ENCODE data around the gene HOATZ. TPM values are rescaled to one million over a fixed set of nuclear protein-coding genes. Genes with fewer than 3 reads are reported as not detected.

The HOATZ gene
- total RNA-seq, 1 experiment from 2014 or later = not detected

DNA sequence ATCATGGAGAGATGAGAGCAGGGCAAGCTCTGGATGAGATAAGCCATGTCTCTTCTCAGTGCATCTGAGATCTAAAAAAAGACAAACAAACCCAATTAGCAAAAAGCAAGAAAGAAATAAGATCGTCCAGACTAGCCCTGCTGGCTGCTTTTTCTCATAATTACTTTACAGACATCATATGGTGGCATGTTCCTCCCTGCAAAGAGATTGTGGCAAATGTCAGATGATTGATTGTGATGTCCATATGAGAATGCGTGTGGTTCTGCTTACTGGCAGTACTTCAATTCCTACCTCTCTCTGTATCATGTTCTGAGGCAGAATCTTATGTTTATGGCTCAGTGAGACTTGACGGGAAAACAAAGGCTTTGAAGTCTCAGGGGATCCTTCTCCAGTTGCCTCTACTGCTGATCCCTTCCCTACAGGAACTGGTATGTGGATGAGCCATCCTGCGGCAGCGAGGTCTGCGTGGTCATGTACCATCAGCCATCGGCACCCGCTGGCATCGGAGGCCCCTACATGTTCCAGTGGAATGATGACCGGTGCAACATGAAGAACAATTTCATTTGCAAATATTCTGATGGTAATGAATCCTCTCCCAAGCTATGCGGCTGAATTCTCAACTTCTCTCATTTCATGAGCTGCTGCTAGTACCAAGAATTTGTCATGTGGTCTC is 34.8 kb downstream of the HOATZ start:
- DNase-seq (ENCODE audit: low spot score) = no peak

DNA sequence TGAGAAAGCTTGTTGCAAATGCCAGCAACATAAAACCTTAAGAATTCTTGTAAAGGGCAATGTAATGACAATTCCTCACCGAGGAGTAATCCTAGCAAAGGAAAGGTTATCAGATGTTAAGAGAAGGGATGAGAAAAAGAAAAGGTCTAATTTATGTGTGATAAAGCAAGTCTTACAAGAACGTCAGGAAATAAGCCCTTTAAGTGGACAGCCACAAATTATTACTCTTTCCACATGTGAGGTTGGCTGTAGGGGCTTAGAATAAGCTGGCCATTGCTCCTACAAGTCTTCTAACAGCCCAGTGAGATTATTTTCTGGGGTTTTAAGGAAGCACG is 35.3 kb downstream of the HOATZ start:
- peak; percentile 43 for DNase-seq (ENCODE audit: low spot score)

DNA sequence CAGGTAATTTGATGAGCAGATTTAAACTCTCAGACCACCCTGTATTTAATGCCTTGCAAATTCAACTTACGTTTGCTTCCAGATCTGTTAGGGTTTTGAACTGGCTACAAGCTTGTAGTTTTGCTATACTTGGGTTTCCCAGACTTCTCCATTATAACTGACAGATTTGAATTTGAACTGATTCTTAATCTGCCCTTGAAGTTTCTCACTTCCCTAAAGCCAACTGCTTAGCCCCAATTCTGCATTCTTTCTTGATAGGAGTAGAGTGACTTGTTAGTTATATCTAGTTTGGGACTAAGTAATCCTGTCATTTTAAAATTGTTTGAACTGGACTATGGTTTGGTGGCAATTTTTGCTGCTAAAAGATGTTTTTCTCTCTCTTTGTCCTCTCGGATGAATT is 35.7 kb downstream of the HOATZ start:
- no peak for DNase-seq (ENCODE audit: low spot score)

DNA sequence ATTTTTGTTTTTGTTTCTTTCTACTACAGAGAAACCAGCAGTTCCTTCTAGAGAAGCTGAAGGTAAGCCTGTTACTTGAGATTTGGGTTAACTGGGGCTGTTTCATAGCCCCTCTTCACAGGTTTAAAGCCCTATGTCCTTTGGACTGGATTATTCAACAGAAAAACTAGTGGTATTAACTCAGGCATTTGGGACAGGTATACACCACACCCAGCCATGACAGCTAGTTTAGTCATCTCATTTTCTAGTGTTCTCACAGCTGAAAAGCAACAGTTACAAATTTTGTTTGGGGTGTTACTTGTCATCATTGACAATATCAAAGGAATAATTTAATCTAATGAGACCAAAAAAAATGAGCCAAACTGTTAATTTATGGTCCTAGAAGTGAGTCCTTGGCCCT is 40.0 kb downstream of the HOATZ start:
- DNase-seq (ENCODE audit: low spot score) = peak; percentile 77

DNA sequence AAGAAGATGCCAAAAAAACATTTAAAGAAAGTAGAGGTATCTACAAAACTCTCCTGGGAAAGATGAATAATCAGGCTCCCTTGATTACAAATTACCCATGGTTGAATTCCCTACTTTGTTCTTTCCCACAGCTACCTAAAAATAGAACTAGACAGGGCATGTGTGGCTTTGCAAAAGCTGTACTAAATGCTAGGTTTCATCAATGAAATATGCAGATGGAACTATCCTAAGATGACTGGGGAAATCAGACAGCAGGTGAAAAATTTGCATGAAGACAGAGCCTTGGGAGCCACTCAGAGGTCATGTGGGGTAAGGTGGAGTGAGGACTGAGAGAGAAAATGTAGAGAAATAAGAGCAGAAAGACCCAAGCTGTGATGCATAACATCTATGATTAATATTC is 40.7 kb downstream of the HOATZ start:
- DNase-seq (ENCODE audit: low spot score) = peak; percentile 49

DNA sequence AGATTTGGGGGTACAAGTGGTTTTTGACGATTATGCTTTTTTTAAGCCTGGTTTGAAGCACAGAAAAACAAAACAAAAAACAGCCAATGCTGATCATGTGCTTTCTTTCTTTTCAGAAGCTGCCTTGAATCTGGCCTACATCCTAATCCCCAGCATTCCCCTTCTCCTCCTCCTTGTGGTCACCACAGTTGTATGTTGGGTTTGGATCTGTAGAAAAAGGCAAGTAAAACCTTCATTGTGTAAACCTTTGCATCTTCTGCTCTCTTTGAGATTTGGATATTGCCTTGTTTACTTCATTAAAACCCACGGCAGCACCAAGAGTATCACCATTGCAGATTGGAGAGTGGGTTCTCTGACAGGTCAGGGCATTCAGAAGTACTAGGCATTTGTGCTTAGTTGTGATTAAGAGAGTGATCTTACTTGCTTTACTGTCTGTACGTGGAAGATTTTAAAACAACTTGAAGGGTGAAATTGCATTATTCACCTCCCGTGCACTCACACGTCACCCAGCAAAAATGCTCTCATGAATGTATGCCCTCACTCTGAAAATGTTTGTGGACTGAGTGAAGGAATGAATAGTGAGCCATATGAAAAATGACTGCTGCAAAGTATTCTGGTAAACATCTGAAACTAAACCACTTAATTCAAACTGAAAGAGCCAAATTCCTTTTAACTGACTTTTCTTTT is 43.0 kb downstream of the HOATZ start:
- peak; percentile 91 for DNase-seq (ENCODE audit: low spot score)

DNA sequence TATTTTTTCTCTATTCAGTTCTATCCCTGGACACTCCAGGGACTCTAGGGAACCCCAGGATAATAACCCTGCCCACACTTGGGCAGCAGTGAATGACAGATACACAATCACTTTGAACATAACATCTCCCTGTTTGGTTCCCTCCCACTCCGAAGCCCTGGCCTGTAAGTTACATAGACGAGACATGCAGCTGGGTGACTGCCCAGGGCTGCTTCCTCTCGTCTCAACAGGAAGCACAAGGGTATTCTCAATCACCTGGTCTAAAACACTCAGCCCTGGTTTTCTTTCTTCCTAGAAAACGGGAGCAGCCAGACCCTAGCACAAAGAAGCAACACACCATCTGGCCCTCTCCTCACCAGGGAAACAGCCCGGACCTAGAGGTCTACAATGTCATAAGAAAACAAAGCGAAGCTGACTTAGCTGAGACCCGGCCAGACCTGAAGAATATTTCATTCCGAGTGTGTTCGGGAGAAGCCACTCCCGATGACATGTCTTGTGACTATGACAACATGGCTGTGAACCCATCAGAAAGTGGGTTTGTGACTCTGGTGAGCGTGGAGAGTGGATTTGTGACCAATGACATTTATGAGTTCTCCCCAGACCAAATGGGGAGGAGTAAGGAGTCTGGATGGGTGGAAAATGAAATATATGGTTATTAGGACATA is 45.4 kb downstream of the HOATZ start:
- no peak for DNase-seq (ENCODE audit: low spot score)

DNA sequence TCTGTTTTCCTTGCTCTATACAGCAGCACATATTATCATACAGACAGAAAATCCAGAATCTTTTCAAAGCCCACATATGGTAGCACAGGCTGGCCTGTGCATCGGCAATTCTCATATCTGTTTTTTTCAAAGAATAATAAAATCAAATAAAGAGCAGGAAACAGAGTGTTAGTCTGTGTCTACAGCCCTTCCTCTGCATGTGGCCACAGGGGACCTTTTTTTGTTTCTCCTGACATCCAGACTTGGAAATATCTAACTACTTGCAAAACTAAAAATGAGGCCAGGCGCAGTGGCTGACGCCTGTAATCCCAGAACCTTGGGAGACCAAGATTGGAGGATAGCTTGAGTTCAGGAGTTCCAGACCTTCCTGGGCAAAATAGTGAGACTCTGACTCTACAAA is 46.2 kb downstream of the HOATZ start:
- DNase-seq (ENCODE audit: low spot score) = no peak

DNA sequence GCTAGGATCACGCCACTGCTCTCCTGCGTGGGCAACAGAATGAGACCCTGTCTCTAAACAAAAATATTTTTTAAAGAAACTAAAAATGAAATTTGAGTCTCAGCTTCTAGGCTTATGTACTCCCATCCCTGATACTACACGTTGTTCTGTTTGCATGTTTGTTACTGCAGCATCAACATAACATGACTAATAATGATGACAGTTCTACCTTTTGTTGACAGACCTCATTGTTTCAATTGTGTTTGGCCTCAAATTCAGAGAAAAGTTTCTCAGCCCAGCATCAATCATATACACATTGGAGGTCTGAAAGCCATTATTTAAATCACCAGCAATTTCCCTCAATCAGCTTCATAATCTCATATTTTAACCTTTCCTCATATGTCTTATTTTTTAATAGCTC is 46.7 kb downstream of the HOATZ start:
- DNase-seq (ENCODE audit: low spot score) = no peak

DNA sequence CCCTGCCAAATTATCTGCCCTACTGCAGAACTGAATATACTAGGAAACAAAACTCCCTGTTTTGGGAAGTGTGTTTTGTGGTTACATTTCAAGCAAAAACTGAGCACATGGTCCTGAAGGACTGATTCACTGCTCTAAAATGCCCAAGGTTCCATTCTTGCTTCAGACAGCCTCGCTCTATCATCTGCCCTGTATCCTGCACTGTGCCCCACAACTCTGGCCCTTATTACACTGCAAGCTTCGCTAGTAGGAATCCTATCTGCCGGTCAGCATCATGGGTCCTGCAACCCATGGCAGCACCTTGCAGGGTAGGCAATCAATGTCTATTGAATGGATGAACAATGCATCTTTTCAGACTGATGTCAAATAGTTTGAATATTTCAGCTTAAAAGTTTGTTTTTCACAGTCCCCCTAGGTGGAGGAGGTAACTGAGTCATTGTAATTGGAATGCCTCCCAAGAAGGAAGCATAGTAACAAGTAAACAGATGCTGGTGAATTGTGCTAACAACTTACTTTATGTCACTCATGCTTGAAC is 47.3 kb downstream of the HOATZ start:
- DNase-seq (ENCODE audit: low spot score) = peak; percentile 61

DNA sequence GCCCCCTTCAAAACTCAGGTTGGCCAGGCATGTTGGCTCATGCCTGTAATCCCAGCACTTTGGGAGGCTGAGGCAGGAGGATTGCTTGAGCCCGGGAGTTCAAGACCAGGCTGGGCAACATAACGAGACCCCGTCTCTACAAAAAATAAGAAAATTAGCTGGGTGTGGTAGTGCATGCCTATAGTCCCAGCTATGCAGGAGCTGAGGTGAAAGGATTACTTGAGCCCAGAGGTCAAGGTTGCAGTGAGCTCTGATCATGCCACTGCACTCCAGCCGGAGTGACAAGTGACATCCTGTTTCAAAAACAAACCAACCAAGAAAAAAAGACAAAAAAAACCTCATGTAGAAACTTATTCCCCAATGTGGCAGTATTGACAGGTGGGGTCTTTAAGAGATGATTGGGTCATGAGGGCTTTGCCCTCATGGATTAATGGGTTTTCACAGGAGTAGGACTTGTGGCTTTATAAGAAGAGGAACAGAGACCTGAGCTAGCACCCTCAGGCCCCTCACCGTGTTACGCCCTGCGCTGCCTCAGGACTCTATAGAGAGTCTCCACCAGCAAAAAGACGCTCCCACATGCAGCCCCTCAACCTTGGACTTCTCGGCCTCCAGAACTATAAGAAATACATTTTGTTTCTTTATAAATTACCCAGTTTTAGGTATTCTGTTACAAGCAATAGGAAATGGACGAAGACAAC is 48.3 kb downstream of the HOATZ start:
- no peak for DNase-seq (ENCODE audit: low spot score)

DNA sequence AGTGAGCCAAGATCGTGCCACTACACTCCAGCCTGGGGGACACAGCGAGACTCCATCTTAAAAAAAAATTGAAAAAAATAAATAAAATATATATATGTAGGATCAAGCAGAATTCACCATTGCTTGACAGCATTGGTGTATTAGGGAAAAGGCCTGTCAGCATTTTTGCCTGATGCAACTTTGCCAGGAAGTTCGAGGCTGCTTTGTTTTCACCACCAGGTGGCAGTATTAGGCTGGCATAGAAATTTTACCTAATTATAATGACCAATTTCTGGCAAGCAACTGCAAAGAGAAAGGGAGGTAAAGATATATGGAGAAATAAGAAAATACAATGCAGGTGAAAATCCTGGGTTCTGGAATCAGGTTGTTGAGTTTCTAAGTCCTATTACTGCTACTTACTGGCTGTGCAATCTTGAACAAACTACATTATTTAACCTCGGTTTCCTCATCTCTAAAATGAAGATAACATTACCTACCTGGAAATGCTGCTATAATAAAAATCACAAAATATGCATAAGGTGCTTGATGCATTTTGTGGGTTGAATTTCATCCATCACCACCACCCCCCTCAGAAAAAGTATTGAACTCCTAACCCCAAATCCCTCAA is 50.6 kb downstream of the HOATZ start:
- DNase-seq (ENCODE audit: low spot score) = peak; percentile 51

DNA sequence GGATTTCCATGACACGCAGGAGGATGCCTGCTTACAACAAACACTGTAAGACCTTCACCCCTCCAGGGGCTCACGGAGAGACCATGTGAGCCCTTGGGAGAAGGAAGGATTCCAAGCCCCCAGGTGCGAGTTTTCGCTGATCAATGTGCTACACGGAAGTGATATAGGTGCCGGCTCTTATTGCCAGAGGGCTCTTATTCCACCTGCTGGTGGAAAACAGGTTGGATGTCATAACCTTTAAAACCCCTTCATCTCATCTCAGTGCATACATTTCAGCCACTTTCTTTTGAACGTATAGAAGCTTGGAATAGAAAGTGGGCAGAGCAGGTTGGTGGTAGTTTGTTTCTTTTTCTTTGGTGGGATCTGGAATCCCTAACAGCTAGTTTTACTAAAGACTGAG is 51.7 kb downstream of the HOATZ start:
- no peak for DNase-seq (ENCODE audit: low spot score)

DNA sequence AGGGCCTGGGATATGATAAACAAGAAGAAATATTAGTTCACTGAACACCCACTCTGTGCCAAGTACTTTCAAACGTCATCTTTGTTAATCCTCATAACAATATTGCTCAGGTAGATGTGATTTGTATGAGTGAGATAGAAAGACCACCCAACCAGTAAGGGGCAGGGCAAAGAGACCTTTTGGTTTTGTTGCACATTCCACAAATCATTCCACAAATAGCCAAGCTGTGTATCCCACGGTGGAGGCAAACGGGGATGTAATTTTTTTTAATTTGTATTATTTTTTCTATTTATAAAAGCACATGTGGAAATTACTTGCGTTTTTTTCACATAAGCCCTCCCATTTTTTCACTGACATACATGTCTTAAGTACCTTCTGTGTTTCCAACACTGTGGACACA is 54.9 kb downstream of the HOATZ start:
- DNase-seq (ENCODE audit: low spot score) = no peak

DNA sequence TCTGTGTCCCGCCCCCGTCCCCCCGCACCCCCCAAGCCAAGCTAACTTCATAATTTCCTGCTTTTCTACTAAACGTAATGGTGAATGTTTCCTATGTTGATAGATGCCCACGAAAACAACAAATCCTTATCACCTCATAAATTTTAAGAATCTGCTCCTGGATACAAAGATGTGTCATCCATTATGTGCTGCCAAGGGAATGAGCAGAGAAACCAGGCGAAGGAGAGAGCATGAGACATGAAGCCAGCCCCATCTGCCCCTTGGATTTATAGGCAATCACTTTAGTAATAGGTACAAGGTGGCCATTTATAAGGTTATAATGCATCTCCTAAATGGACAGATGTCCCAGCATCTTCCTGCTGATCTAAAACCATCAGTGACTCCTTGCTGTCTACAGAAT is 56.2 kb downstream of the HOATZ start:
- no peak for DNase-seq (ENCODE audit: low spot score)

DNA sequence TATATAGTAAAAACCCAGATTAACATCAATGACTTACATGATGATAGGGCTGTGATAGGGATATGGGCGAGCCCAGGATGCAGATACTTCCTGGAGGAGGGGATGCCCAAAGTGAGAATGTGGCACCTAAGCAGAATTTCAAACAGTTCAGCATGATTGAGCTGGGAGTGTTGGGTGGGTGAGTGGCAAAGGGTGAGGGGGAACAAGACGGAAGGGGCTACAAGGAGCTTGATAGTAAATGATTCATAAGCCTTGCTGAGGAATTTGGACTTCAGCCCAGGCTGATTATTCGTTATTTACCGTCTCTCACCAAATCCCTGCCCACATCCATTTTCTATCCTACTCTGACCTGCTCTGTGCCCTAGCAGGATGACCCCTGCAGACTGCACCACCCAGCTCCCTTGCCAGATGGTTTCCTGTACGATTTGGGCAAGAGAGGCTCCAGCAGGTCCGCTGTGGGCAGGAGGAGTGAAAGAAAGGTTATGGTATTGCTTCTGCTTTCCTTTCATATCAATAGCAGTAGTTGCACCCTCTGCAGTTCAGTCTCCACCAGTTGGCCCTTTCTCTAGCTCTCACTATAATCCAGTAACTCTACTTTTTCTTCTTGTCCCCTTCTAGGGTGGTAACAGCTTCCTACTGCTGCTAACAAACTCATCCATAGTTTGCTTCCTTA is 57.4 kb downstream of the HOATZ start:
- no peak for DNase-seq (ENCODE audit: low spot score)

DNA sequence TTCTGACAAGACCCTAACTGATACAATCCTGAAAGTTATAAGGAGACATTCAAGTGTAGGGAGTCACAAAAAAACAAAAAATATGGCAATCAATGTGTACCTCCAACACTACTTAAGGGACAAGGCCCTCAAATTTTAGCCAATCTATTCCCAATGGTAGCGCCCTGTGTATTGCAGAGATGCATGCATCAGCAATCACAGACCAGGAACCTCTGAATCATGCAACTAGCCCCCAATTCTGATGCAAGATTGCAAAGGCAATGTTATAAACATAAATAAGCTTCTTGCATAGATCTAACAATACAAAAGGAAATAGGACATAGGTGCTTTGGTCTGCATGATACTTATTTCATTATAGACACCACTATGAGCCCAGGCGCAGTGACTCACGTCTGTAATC is 58.0 kb downstream of the HOATZ start:
- DNase-seq (ENCODE audit: low spot score) = no peak

DNA sequence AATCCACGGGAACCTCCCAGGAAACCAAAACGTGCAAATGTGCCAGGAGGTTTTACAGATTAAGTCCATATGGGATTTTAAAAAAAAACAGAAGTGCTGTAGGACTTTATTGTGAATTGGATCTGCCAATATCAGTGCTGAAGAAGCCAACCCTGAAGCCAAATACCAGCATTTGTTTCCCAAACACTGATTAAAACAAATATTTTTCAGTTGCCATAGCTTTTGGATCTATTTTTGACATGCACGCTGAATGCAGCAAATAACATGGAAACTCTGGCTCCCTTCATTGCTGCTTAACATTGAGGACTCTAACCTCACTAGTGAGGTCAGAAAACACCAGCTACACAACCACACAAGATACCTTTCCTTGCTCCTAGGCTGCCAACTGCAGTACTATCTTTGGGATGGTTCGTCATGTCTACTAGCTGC is 59.3 kb downstream of the HOATZ start:
- DNase-seq (ENCODE audit: low spot score) = no peak

DNA sequence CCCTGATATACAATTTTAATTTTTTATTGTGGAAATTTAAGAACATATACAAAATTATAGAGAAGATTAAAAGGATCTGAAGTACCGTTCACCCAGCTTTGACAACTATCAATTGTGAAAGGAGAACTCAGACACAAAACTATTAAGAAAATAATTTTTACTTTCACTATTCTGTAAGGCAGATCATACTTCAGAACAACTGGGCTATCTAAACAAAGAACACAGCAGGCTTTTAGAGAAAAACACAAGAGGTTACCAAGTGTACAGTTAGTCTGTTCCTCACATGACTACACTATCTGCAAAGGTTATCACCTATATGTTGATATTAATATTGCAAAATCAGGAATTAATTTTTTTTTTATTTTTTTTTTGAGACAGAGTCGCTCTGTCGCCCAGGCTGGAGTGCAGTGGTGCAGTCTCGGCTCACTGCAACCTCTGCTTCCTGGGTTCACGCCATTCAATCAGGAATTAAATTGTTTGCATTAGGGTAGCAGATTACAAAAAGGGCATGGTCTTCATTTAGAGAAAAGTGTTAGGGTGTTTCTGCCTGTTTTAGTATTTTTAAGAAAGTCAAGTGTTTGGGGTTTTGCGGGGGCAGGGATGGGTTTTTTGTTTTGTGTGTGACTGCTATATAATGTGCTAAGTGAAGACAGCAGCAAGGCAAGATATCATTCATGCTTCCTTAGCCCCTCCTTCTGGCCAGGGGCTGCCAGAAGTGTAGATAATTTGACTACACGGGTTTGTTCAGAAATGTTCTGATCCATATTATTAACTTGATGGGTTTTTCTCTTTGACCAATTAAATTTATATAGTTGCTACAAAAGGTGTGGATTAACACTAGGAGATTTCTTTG is 60.0 kb downstream of the HOATZ start:
- DNase-seq (ENCODE audit: low spot score) = no peak

DNA sequence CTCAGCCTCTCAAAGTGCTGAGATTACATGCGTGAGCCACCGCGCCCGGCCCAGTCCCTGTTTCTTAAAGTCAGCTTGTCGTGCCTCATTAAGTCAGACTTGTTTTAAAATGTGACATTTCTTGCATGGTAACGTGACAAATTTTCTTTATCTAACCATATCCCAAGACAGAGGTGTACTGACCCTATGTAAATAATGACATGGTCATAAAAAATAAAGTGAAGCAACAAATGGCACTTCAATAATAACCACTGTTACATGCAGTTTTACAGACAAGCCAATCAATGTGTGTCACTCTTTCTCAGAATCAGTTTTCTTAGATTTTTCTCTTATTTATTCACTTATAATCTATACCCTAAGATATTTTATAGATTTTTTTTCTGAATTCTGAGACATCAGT is 61.2 kb downstream of the HOATZ start:
- no peak for DNase-seq (ENCODE audit: low spot score)

Data from A172 (cell line).